Measurements from ENCODE around the gene MAML3.

- TF ChIP-seq, protein P1, sequence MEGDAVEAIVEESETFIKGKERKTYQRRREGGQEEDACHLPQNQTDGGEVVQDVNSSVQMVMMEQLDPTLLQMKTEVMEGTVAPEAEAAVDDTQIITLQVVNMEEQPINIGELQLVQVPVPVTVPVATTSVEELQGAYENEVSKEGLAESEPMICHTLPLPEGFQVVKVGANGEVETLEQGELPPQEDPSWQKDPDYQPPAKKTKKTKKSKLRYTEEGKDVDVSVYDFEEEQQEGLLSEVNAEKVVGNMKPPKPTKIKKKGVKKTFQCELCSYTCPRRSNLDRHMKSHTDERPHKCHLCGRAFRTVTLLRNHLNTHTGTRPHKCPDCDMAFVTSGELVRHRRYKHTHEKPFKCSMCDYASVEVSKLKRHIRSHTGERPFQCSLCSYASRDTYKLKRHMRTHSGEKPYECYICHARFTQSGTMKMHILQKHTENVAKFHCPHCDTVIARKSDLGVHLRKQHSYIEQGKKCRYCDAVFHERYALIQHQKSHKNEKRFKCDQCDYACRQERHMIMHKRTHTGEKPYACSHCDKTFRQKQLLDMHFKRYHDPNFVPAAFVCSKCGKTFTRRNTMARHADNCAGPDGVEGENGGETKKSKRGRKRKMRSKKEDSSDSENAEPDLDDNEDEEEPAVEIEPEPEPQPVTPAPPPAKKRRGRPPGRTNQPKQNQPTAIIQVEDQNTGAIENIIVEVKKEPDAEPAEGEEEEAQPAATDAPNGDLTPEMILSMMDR (IDR thresholded peaks at IDR 0.05; ENCODE audit: insufficient read depth, low read depth, low read length): no peak
- TF ChIP-seq EZH2 (IDR thresholded peaks at IDR 0.05; ENCODE audit: insufficient read depth, low read length): no peak
Measured at GRCh38 chr4:140099983-140100382, 54.0 kb downstream of the MAML3 start.

Measured in astrocyte (in vitro differentiated cells and primary cell).